ENCODE results near the gene PLEKHA1. TPM values are rescaled to one million over a fixed set of nuclear protein-coding genes. Genes with fewer than 3 reads are reported as not detected.
A peak's percentile ranks its signal among the peaks of the same experiment; 100 is the strongest.

Gene PLEKHA1
- polyA plus RNA-seq, 1 of the 3 experiments (the other 2 are of a cell fraction) = 8.4 TPM

- no peak for DNase-seq
- Histone ChIP-seq H3K4me1 (ENCODE audit: control insufficient read depth in 1 of 2, insufficient read depth in 2 of 2, low read depth in 1 of 2, low read length in 1 of 2) (peaks cover 0 to under 1% of the 10 kb centered on the region in 2 experiments; a peak in 1 of 4 replicates), H2AFZ (ENCODE audit: low read depth) (no peak overlapping the region), H3K9me2 (no peaks in the 10 kb centered on the region), H4K20me1 (ENCODE audit: insufficient read depth) (no peaks in the 10 kb centered on the region), H3F3A (replicated peaks; ENCODE audit: insufficient read depth) (no peaks in the 10 kb centered on the region), H3K27me3 (ENCODE audit: insufficient read depth) (no peaks in the 10 kb centered on the region; the same call in 1 of the 2 replicates), H3K79me2 (ENCODE audit: insufficient read depth) (no peaks in the 10 kb centered on the region), H3K4me3 (ENCODE audit: low read depth in 2 of 2, low read length in 1 of 2) (no peak overlapping the region), H3K27ac (ENCODE audit: low read depth in 2 of 2, low read length in 1 of 2) (no peak overlapping the region), H3K36me3 (replicated peaks in 1 of 2; ENCODE audit: control insufficient read depth in 1 of 2, insufficient read depth in 2 of 2, low read length in 1 of 2) (no peaks in the 10 kb centered on the region), H3K4me2 (no peak overlapping the region), H3K9me3 (no peaks in the 10 kb centered on the region), H3K9ac (no peak overlapping the region)
- POLR2A ChIA-PET = no interaction called here
- no peak for TF ChIP-seq RXRA (IDR thresholded peaks at IDR 0.05; ENCODE audit: borderline replicate concordance, low read depth)
- TF ChIP-seq EP300 (IDR thresholded peaks at IDR 0.05; ENCODE audit: borderline replicate concordance in 1 of 2, low read depth in 1 of 2, low read length in 1 of 2) = no peak
- TF ChIP-seq SMC3 (IDR thresholded peaks at IDR 0.05; ENCODE audit: low read depth, low read length) = no peak
- TF ChIP-seq TAF1 (IDR thresholded peaks at IDR 0.05; ENCODE audit: borderline replicate concordance, low read depth, low read length) = no peak
- no peak for TF ChIP-seq FOXJ3 (CRISPR knock-in tag; IDR thresholded peaks at IDR 0.05)
- no peak for TF ChIP-seq RFX5 (IDR thresholded peaks at IDR 0.05; ENCODE audit: low read length)
- TF ChIP-seq MAX (IDR thresholded peaks at IDR 0.05; ENCODE audit: low read depth) = no peak
- no peak for TF ChIP-seq TEAD4 (IDR thresholded peaks at IDR 0.05; ENCODE audit: borderline replicate concordance, insufficient read depth)
- no peak for TF ChIP-seq RAD21 (IDR thresholded peaks at IDR 0.05; ENCODE audit: low read length)
- no peak for TF ChIP-seq GABPA (IDR thresholded peaks at IDR 0.05; ENCODE audit: low read depth)
- no peak for TF ChIP-seq POLR2AphosphoS5 (IDR thresholded peaks at IDR 0.05; ENCODE audit: low read depth, low read length)
- no peak for TF ChIP-seq ELF1 (IDR thresholded peaks at IDR 0.05)
- no peak for TF ChIP-seq CHD2 (IDR thresholded peaks at IDR 0.05; ENCODE audit: low read length, partially characterized antibody)
- TF ChIP-seq RCOR1 (IDR thresholded peaks at IDR 0.05; ENCODE audit: low read length) = no peak
- TF ChIP-seq JUND (IDR thresholded peaks at IDR 0.05) = no peak
- CTCF ChIA-PET = interaction anchor here (0.9 to 1.4 kb wide), 2 partner anchors 11 to 121 kb away, joined by 3 read pairs; no protein-coding TSS in a partner anchor
- 80% methylated on average over 9 of the region's 13 CpGs for WGBS (ENCODE audit: low lambda C conversion rate)
These were observed 5.8 kb upstream of the PLEKHA1 start for GRCh38 chr10:122368502-122369254.

- Histone ChIP-seq H3K27me3 (ENCODE audit: insufficient read depth) (no peaks in the 10 kb centered on the region), H3F3A (replicated peaks; ENCODE audit: insufficient read depth) (no peaks in the 10 kb centered on the region), H2AFZ (ENCODE audit: low read depth) (peak overlapping the region; percentile 94; the same call in 1 of the 2 replicates), H3K4me2 (no peak overlapping the region), H3K9ac (no peak overlapping the region), H3K9me3 (no peaks in the 10 kb centered on the region; the same call in 1 of the 2 replicates), H3K4me3 (ENCODE audit: low read depth in 2 of 2, low read length in 1 of 2) (0 out of 4 replicates have a peak overlapping the region, but pooled peaks of 1 of the 2 experiments have one; percentile 73), H3K4me1 (ENCODE audit: control insufficient read depth in 1 of 2, insufficient read depth in 2 of 2, low read depth in 1 of 2, low read length in 1 of 2) (peaks cover 2 to 5% of the 10 kb centered on the region in 2 experiments; a peak in 3 of 4 replicates), H3K79me2 (ENCODE audit: insufficient read depth) (peaks cover 28% of the 10 kb centered on the region), H3K27ac (ENCODE audit: low read depth in 2 of 2, low read length in 1 of 2) (peak overlapping the region in 1 of 2 experiments; percentile 80; a peak in 1 of 4 replicates), H4K20me1 (ENCODE audit: insufficient read depth) (0 out of 2 replicates have a peak, but pooled peaks cover 3% of the 10 kb centered on the region), H3K9me2 (no peaks in the 10 kb centered on the region), H3K36me3 (replicated peaks in 1 of 2; ENCODE audit: control insufficient read depth in 1 of 2, insufficient read depth in 2 of 2, low read length in 1 of 2) (no peaks in the 10 kb centered on the region)
- CTCF ChIA-PET = interaction anchor here (3.1 kb wide), 1 partner anchor 62 kb away, joined by 13 read pairs; no protein-coding TSS in a partner anchor
- WGBS (ENCODE audit: low lambda C conversion rate) = 87% methylated on average over 4 of the region's 4 CpGs
- DNase-seq = no peak
- POLR2A ChIA-PET = interaction anchor here (0.8 kb wide), 1 partner anchor 136 kb away, joined by 3 read pairs; no protein-coding TSS in a partner anchor
- TF ChIP-seq EZH2phosphoT487 (IDR thresholded peaks at IDR 0.05; ENCODE audit: borderline replicate concordance, low read depth) (no peak), POLR2AphosphoS5 (IDR thresholded peaks at IDR 0.05; ENCODE audit: low read depth, low read length) (no peak), IRF3 (IDR thresholded peaks at IDR 0.05; ENCODE audit: low read depth, low read length) (no peak), CTCF (IDR thresholded peaks at IDR 0.05) (no peak), MAX (IDR thresholded peaks at IDR 0.05; ENCODE audit: low read depth) (no peak), TCF12 (IDR thresholded peaks at IDR 0.05) (no peak), JUND (IDR thresholded peaks at IDR 0.05) (no peak), GATA2 (CRISPR knock-in tag; IDR thresholded peaks at IDR 0.05) (no peak), MEF2A (IDR thresholded peaks at IDR 0.05; ENCODE audit: borderline replicate concordance, low read depth) (no peak), YY1 (IDR thresholded peaks at IDR 0.05; ENCODE audit: low read depth) (no peak), RFX5 (IDR thresholded peaks at IDR 0.05; ENCODE audit: low read length) (no peak), EP300 (IDR thresholded peaks at IDR 0.05; ENCODE audit: borderline replicate concordance in 1 of 2, low read depth in 1 of 2, low read length in 1 of 2) (no peak), RXRA (IDR thresholded peaks at IDR 0.05; ENCODE audit: borderline replicate concordance, low read depth) (no peak), ELF1 (IDR thresholded peaks at IDR 0.05) (no peak), NFIC (IDR thresholded peaks at IDR 0.05; ENCODE audit: borderline replicate concordance) (no peak)
These were observed 1.4 kb upstream of the PLEKHA1 start for GRCh38 chr10:122373108-122373507.
